ENCODE measurements around the gene SLCO2A1. TPM values are rescaled to one million over a fixed set of nuclear protein-coding genes. Genes with fewer than 3 reads are reported as not detected.

SLCO2A1 gene
- total RNA-seq, 4 donors from 2014 or later: 3.3 to 18.9 (median 6.0) TPM

- peak overlapping the region in 1 of 4 donors; percentile 10 for H3K27ac ChIP-seq
- H3K9me3 ChIP-seq: no peaks in the 10 kb centered on the region
- intact Hi-C loops (cut with DNase I): no loop called here
- WGBS, 2 donors: 44 to 68% methylated on average over 1 of the region's 1 CpG
- no peak for TF ChIP-seq POLR2A (IDR thresholded peaks at IDR 0.05)
- peak in 5 of 6 experiments; percentile 52 to 74 (median 62) for TF ChIP-seq CTCF (IDR thresholded peaks at IDR 0.05)
- H3K27me3 ChIP-seq: peaks cover 0 to 12% (median 0%) of the 10 kb centered on the region in 4 donors
- H3K4me3 ChIP-seq: no peak overlapping the region
- DNase-seq: no peak
- H3K36me3 ChIP-seq: peaks cover 0 to 13% (median 0%) of the 10 kb centered on the region in 3 donors
- peaks cover 9 to 20% (median 13%) of the 10 kb centered on the region in 3 donors for H3K4me1 ChIP-seq
Measured at GRCh38 chr3:133930341-133930933, 99.3 kb downstream of the SLCO2A1 start.

GRCh38 chr3:133928903-133929607, 100.7 kb downstream of the SLCO2A1 start:
- Histone ChIP-seq H3K27me3 (peaks cover 0 to 12% (median 0%) of the 10 kb centered on the region in 4 donors), H3K27ac (no peak overlapping the region), H3K36me3 (peaks cover 0 to 4% (median 0%) of the 10 kb centered on the region in 3 donors), H3K4me1 (peaks cover 9 to 20% (median 13%) of the 10 kb centered on the region in 3 donors), H3K9me3 (no peaks in the 10 kb centered on the region), H3K4me3 (no peak overlapping the region)
- WGBS, 2 donors: 65 to 77% methylated on average over 14 of the region's 14 CpGs
- intact Hi-C loops (cut with DNase I): loop anchor here (5.0 kb wide), 1 partner anchor 107 kb away; no protein-coding TSS in a partner anchor
- no peak for TF ChIP-seq POLR2A (IDR thresholded peaks at IDR 0.05)
- no peak for TF ChIP-seq CTCF (IDR thresholded peaks at IDR 0.05)
- DNase-seq: no peak

GRCh38 chr3:133928136-133928893, 101.4 kb downstream of the SLCO2A1 start:
- DNase-seq: no peak
- H3K27ac ChIP-seq: no peak overlapping the region
- WGBS, 2 donors: 71 to 75% methylated on average over 15 to 16 of the region's 20 CpGs
- intact Hi-C loops (cut with DNase I): loop anchor here (5.0 kb wide), 1 partner anchor 106 kb away; no protein-coding TSS in a partner anchor
- peak overlapping the region in 2 of 4 donors; percentile 53 to 67 for H3K4me3 ChIP-seq
- TF ChIP-seq CTCF (IDR thresholded peaks at IDR 0.05): no peak
- no peak for TF ChIP-seq POLR2A (IDR thresholded peaks at IDR 0.05)
- H3K4me1 ChIP-seq: peaks cover 9 to 20% (median 13%) of the 10 kb centered on the region in 3 donors
- H3K27me3 ChIP-seq: peaks cover 0 to 12% (median 0%) of the 10 kb centered on the region in 4 donors
- H3K9me3 ChIP-seq: no peaks in the 10 kb centered on the region
- peaks cover 0 to 2% (median 0%) of the 10 kb centered on the region in 3 donors for H3K36me3 ChIP-seq

- 3 to 7% methylated on average over 6 to 10 of the region's 51 CpGs for WGBS, 2 donors
- TF ChIP-seq CTCF (IDR thresholded peaks at IDR 0.05) (peak; percentile 65 to 92 (median 85)), POLR2A (IDR thresholded peaks at IDR 0.05) (no peak)
- Histone ChIP-seq H3K27me3 (peaks cover 0 to 12% (median 0%) of the 10 kb centered on the region in 4 donors), H3K36me3 (no peaks in the 10 kb centered on the region), H3K27ac (no peak overlapping the region), H3K4me3 (peak overlapping the region; percentile 42 to 67 (median 48)), H3K9me3 (no peaks in the 10 kb centered on the region), H3K4me1 (peaks cover 9 to 20% (median 13%) of the 10 kb centered on the region in 3 donors)
- DNase-seq: no peak
- intact Hi-C loops (cut with DNase I): loop anchor here (5.0 kb wide), 1 partner anchor 105 kb away; no protein-coding TSS in a partner anchor
Measured at GRCh38 chr3:133927540-133928066, 102.1 kb downstream of the SLCO2A1 start.
